HG02970 (cell line): ENCODE measurements around the gene NBAS.

Experiments
- ATAC-seq: cut with Tn5 transposase; IDR thresholded peaks from one replicate; pipeline ENCODE4 v1.9.1; 2021; ENCODE audit warnings: mild to moderate bottlenecking, moderate library complexity, moderate number of reproducible peaks; ENCODE audit not compliant: unreplicated experiment, low FRiP score

NBAS gene

DNA sequence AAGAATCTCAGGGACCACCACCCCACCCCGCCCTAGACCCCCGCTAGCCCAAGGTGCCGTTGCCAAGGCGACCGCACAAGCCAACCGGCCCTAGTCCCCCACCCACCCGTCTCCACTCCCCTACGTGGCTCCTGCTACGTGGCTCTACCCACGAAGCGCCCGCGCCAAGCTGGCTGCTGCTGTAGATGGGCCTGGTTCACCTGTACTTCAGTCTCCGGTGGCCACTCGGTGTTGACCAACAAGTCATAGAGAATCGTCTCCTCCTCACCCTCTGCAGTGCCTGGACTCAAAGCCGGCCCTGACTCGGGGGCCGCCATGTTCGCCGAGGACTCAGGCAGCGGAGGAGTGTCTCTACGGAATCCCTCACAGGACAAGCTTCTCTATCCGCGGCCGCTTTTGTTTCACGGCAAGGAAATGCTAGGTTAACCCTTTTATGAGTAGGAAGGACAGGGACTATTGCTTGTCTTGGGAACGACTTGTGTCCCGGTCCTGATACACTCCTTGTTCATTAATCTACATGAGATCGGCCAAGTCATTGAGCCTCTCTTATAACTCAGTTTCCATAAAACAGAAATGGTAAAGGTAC, at the start of gene NBAS:
Gene NBAS, minus strand, starts transcription at position 347 of the 586 bp plus-strand sequence. Its CDS starts 30 bp downstream, at position 317.
- ATAC-seq: peak; percentile 87

DNA sequence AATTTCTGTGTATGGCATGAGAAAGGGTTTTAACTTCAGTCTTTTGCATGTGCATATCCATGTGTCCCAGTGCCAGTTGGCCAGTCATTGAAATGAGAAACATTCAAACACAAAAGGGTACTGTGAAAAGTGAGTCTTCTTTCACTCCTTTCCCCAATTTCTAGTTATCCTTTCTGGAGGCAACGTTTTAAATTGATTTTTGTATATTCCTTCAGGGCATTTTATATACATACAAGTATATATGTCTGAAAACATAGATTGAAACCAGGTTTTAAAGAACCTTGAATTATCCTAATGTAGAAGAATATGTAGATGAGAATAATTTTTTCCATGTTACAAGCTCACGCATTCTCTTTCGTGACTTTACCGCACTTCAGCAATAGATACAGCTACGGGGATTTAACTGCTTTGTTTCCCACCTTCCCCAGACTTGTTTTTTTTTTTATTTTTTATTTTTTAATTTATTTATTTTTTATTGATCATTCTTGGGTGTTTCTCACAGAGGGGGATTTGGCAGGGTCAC, 49.4 kb upstream of the NBAS start:
- no peak for ATAC-seq

DNA sequence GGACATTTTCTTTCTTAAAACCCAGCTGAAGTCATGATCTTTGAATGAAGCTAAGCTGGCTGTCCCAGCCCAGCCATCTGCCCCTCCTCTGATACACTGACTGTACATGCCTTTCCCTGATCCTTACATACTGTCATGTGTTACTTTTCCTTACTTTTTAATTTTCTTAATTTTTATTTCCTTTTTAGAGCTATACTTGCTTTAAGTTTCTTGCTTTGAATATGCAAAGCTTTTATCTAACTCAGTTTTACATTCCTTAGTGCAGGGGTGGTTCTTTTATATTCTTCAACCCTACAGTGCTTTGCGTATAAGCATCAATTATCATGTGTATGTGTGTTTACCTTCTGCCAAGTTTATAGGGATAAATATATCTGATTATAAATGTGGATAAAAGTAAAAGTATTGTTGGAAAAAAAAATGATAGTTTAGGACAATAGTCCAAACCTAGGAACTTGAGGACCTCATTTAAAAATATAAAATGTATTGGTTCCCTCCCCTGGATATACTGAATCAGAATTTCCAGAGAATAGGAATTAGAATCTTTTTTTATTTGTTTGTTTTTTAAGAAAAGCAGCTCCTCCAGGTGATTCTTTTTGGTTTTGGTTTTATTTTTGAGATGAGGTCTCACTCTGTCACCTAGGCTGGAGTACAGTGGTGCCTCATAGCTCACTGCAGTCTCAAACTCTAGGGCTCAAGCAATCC, 48.4 kb upstream of the NBAS start:
- ATAC-seq: no peak

DNA sequence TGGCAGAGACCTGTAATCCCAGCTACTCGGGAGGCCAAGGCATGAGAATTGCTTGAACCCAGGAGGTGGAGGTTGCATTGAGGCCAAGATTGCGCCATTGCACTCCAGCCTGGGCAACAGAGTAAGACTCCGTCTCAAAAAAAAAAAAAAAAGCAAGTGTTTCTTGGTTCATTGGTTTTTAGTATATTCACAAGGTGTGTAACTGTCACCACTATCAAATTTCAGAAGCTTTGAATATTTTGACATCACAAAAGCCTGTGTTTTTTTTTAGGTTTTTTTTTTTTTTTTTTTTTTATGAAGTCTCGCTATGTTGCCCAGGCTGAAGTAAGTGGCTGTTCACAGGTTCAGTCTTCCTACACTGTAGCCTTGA, 47.2 kb upstream of the NBAS start:
- no peak for ATAC-seq

DNA sequence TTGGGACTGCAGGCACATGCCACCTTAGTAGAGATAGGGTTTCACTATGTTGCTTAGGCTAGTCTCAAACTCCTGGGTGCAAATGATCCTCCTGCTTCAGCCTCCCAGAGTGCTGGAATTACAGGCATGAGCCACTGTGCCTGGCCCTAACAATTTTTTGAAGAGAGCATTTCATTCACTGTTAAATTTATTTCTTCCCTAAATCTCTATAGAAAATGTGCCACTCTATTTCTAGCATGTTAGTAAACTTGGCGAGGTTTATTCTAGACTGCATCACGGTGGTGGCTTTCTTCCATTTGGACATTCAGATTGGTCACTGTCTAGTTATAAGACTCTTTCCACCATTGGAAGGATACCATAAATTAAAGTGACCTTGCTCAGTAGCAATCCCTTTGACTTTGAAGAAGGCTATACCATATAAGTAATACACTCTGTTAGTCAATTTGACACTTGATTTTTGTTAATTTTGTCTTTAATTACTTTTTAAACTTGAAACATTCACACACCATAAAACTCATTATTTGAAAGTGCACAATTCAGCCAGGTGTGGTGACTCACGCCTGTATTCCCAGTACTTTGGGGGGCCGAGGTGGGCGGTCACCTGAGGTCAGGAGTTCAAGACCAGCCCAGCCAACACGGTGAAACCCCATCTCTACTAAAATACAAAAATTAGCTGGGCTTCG, 46.7 kb upstream of the NBAS start:
- ATAC-seq: no peak

DNA sequence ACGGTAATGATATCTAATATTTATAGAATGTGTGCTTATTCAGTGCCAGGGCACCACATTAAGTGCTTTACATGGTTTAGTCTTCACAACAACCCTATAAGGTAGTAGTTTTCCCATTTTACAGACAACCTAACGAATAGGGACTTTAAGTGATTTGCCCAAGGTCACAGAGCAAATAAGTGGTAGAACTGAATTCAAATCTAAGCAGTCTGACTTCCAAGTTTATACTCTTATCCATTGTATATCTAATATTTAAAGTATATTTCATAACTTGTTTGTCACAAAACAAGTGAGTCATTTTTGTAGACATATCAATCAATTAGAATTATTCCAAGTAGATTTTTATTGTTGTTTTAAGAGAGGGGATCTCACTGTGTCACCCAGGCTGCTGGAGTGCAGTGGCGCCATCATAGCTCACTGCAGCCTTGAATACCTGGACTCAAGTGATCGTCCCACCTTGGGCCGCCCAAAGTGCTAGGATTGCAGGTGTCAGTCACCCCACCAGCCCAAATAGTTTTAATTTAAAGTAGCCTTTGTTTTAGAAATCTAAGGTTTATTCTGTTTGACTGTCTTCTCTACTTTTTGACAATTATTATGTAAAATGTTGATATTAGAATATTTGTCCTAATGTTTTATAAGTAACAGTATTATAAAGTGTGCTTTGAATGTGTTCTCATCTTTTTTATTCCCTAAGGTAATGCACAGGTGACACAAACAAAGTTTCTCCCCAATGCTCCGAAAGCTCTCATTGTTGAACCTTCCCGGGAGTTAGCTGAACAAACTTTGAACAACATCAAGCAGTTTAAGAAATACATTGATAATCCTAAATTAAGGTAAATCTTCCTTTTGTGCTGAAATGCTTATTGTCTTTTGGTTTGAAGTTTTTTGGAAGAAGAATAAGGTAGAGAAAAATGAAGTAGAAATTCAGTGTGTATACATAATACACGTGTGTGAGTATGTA, 45.6 kb upstream of the NBAS start:
- no peak for ATAC-seq

DNA sequence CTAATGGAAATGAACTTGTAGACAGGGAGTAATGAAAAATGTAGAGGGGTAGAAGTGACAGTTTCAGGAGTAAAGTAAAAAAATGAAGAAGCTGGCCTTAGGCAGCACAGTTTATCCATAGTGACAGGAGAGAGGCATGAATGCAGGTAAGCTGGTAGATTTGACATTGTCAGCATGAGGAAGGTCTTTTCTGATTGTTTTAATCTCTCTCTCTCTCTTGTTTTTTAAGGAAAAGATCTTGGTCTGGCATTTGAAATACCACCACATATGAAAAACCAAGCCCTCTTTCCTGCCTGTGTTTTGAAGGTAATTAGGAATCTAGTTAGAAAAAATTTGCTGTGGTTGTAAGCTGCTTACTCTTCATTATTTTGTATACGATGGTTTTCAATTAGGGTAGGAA, 44.6 kb upstream of the NBAS start:
- no peak for ATAC-seq

DNA sequence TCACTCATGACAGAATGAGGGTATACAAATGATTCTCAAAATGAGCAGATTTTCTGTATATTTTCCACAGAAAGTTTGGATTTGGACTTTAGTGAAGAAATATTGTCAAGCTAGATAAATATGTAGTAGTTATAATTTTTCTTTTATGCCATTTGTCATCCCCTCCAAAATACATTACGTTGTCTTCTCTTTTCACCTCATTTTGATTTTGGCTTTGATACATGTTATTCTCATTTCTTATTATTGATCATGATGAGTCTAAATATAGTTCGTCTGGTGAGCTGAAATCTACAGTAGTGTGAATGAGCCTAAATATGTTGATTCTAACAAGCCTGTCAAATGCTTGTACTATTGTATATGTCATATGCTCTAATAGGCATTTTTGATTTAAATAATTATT, 42.8 kb upstream of the NBAS start:
- no peak for ATAC-seq

DNA sequence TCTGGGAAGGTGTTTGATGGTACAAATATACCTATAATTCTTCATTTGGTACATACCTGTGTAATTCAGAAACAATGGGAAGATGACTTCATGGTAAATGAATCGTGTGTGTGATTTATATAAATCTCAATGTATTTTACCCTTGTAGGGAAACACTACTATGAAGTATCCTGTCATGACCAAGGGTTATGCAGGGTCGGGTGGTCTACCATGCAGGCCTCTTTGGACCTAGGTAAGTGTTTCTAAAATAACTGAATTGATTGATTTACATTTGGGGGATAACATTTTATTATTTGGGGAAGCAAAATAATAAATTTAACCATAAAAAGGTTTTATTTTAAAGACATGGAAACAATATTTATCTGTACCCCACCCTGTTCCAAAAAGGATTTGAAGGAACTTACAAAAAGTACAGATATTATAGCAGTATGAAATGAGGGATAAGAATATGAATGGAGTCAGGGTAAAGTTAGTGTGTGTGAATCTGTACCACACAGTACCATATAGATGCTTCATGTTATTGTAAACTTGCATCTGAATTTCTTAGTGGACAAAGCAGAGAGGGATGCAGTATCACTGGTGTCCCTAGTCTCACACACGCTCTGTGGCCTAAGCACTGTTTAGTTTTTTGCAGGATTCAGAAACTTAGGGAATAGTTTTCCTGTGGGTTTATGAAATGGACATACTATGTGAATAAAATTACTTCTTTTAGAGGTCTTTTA, 42.1 kb upstream of the NBAS start:
- no peak for ATAC-seq

DNA sequence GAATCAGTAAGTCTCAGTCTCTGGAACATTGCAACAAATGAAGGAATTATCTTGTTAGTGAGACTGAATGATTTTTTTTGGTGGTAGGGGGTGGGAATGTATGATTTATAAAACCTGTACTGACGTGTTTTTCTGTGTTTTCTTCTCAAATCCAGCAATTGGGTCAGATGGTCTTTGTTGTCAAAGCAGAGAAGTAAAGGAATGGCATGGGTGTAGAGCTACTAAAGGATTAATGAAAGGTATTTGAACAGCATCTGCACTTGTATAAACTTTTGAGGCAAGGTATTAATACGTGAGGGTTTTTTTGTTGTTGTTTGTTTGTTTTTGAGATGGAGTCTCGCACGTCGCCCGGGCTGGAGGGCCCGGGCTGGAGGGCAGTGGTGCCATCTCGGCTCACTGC, 41.3 kb upstream of the NBAS start:
- ATAC-seq: no peak

DNA sequence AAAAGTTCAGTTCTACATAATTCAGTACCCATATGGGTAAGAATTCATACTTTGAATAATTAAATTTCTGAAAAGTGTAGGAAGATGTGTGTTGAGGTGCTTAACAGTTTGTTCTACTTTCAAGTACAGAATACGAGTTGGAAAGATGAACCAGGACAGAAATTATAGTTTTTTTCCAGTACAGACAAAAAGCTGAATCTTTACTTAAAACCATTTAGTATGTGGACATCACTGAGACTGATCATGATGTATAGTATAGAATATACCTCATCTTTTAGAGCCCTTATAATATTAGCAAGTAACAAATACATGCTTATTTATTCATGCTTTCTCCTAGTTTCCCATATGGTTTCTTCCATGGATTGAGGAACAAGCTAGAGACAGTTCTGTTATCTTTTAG, 40.5 kb upstream of the NBAS start:
- ATAC-seq: no peak

DNA sequence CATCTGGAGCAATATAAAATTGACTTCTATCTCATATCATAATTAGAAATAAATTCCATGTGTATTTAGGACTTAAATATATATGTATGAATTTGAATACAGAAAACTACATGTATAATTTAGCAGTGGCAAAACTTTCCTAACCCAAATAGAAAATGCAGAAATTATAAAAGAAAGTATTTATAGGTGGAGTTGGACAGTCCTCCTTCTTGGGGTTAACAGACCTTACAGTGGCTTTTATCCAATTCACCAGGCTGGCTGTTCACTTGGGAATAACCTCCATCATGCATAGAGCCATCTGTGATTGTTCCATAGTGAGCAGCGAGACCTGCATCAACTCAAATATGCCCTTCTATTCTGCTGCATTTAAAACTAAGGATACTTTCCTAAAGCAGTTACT, 38.9 kb upstream of the NBAS start:
- no peak for ATAC-seq

DNA sequence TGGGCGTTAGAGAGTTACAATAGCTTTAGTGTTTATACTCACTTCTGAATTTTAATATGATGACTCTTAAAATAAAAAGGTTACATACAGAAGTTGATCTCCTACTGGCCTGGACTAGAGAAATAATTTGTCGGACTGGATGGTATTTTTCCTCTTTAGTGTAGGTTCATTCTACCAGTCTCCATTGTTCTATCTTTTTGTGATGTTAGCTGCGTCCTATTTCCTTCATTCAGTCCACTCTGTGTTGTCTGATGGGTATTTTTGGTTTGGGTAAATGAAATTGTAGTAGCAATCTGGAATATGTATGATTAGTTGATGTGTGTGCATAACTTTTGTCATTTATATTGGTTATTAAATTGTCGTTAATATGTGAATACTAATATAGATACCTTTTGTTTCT, 35.8 kb upstream of the NBAS start:
- ATAC-seq: no peak

DNA sequence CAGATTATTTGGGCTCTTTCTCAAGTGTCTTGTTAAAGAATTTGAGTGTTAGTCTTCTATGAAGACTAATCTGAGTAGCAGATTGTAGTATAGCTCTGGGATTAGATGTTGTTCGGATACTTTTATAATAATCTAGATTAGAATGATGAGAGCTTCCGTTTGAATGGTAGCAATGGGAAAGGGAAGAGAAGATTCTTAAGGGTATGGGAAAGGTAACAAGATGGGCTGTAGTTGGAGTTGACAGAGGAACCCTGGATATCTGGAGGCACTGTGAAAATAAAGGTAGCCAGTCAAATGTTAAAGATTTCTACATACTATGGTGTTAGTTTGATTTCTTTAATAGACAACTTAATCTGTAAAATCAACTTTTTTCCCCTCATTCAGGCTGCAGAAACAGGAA, 35.2 kb upstream of the NBAS start:
- ATAC-seq: no peak

DNA sequence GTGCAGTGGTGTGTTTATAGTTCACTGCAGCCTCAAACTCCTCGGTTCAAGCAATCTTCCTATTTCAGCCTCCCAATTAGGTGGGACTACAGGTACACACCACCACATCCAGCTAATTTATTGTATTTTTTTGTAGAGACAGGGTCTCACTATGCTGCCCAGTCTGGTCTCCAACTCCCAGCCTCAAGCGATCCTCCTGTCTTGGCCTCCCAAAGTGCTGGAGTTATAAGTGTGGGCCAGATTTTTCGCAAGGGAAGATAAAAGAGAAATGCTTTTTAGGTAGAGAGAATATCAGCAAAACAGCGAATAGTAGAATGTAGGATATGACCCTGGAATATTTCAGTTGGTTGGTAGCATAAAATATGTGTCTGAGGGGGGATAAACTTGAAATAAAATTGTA, 34.8 kb upstream of the NBAS start:
- ATAC-seq: no peak

DNA sequence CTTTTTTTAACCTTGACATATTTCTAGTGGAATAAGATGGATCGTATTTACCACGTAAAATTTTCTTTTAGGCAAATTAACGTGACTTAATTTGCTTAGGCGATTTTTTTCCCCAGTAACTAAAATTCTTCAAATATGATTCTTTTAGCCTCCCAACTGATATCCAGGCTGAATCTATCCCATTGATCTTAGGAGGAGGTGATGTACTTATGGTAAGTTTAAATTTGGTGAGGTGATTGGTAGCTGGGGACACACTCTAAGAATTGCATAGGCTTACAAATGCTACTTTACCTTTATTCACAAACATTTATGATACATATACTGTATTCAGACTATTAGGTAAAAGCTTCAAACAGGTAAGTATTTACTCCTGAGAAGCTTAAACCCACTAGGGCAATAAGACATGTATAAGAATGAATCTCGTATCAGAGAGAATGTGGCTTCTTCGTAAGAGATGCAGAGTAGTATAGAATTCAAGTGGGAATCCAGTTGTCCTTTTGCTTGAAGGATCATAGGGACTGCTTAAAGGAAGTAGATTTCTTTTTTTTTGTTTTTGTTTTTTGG, 34.3 kb upstream of the NBAS start:
- ATAC-seq: no peak

DNA sequence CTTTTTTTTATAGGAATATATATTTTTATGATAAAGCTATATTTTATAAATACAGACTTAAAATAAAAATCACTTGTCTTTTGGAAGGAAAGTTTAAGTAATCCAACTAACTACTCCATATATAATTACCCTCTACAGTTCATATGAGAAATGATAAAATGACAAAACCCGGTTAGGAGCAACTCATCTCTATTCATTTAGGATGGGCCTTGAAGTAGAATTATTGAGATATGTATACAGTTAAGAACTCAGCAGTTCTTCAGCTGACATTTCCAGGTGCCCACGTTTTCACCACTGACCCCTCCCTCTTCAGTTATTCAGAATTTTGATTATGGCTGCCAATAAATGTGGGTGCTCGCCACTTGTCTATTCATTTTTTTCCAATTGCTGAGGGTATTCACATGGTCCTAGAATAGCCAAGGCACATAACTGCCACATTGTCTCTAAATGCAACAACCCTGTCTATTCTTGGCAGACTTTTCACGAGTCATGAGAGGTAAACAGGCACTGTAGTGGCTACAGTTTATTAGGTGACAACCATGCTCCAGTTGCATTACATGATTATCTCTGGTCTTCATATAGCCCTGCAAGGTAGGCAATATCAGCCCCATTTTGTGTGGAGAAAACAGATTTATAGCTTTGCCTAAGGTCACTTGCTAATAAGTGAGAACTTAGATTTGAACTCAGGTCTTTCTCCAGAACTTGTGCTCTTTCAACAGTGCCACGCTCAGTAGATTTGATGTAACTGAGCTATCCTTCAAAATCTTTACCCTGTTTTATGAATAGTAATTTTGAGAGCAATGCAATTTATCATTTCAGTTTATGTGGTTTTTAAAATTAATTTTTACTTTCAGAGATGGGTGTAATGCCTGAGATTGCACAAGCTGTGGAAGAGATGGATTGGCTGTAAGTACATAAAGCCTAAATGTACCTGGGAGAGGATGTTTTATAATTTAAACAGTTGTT, 33.4 kb upstream of the NBAS start:
- no peak for ATAC-seq

DNA sequence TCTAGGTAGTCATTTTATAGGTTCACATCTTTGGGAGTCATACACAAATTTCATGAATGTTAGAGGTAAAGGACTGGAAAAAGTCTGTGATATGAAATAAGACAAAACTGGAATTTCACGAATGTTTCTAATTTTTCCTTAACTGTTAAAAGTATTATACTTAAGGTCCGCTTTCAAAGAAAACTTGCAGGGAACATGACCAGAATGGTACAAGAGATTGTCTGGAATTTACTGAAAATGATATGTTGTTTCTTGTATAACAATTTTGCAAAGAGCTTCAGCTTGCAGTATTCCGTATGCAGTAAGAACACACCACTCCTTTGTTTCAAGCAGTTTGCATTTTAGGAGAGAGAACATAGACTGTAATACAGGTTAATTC, 32.2 kb upstream of the NBAS start:
- ATAC-seq: no peak
